ENCODE results near the gene GCGR.
A peak's percentile ranks its signal among the peaks of the same experiment; 100 is the strongest.

The GCGR gene

GRCh38 chr17:81801327-81801726, 2.6 kb upstream of the GCGR start:
- no peak overlapping the region for H3K23ac ChIP-seq (ENCODE audit: low read length)
- H3K4me2 ChIP-seq (ENCODE audit: low read length), result no peak overlapping the region
- H3K27ac ChIP-seq (ENCODE audit: low read depth, low read length), result no peak overlapping the region
- H3K9ac ChIP-seq (ENCODE audit: low read length), result no peak overlapping the region
- H4K91ac ChIP-seq (ENCODE audit: low read depth, low read length), result no peak overlapping the region
- no peak overlapping the region for H2AFZ ChIP-seq (ENCODE audit: insufficient read depth, low read length, poor library complexity)
- H4K12ac ChIP-seq (ENCODE audit: low read depth, low read length), result no peak overlapping the region
- no peak overlapping the region for H3K14ac ChIP-seq (ENCODE audit: low read length)
- H3K4me3 ChIP-seq (ENCODE audit: low read depth, low read length), result no peak overlapping the region
- no peaks in the 10 kb centered on the region for H3K4me1 ChIP-seq (ENCODE audit: control insufficient read depth in 1 of 2, insufficient read depth in 2 of 2, low read length in 2 of 2)
- H3K79me1 ChIP-seq (ENCODE audit: low read length), result no peaks in the 10 kb centered on the region
- no peaks in the 10 kb centered on the region for H3K79me2 ChIP-seq (ENCODE audit: control insufficient read depth, insufficient read depth, low read length, poor library complexity)
- H2AK5ac ChIP-seq (ENCODE audit: low read length), result no peak overlapping the region
- H3K18ac ChIP-seq (ENCODE audit: low read length), result no peak overlapping the region
- peak in 1 of 2 donors; percentile 21 for DNase-seq
- WGBS (ENCODE audit: extremely low coverage, insufficient coverage, insufficient read length), result no CpG with 5 or more reads among the region's 9 CpGs
- H3K9me3 ChIP-seq (ENCODE audit: insufficient read depth, low read depth, low read length), result peaks cover 17% of the 10 kb centered on the region
- peaks cover 46% of the 10 kb centered on the region for H3K27me3 ChIP-seq (ENCODE audit: insufficient read depth, low read length)
- H2BK12ac ChIP-seq (ENCODE audit: low read length), result no peak overlapping the region
- no peak overlapping the region for H4K8ac ChIP-seq (ENCODE audit: low read depth, low read length)
- no peak overlapping the region for H2BK5ac ChIP-seq (ENCODE audit: low read depth, low read length, poor library complexity)
- H3K36me3 ChIP-seq (ENCODE audit: control insufficient read depth in 1 of 2, insufficient read depth in 2 of 2, low read length in 2 of 2), result no peaks in the 10 kb centered on the region
- no peak overlapping the region for H3K4ac ChIP-seq (ENCODE audit: low read depth, low read length)
- H2BK120ac ChIP-seq (ENCODE audit: insufficient read depth, low read length, poor library complexity), result no peak overlapping the region

GRCh38 chr17:81802048-81802758, 1.7 kb upstream of the GCGR start:
- no peaks in the 10 kb centered on the region for H3K79me1 ChIP-seq (ENCODE audit: low read length)
- H4K8ac ChIP-seq (ENCODE audit: low read depth, low read length), result no peak overlapping the region
- no peaks in the 10 kb centered on the region for H3K36me3 ChIP-seq (ENCODE audit: control insufficient read depth in 1 of 2, insufficient read depth in 2 of 2, low read length in 2 of 2)
- H3K14ac ChIP-seq (ENCODE audit: low read length), result no peak overlapping the region
- H3K23ac ChIP-seq (ENCODE audit: low read length), result no peak overlapping the region
- H3K79me2 ChIP-seq (ENCODE audit: control insufficient read depth, insufficient read depth, low read length, poor library complexity), result no peaks in the 10 kb centered on the region
- H3K4me3 ChIP-seq (ENCODE audit: low read depth, low read length), result no peak overlapping the region
- no CpG with 5 or more reads among the region's 9 CpGs for WGBS (ENCODE audit: extremely low coverage, insufficient coverage, insufficient read length)
- H2BK120ac ChIP-seq (ENCODE audit: insufficient read depth, low read length, poor library complexity), result no peak overlapping the region
- H2BK5ac ChIP-seq (ENCODE audit: low read depth, low read length, poor library complexity), result no peak overlapping the region
- no peak overlapping the region for H2AK5ac ChIP-seq (ENCODE audit: low read length)
- peaks cover 54% of the 10 kb centered on the region for H3K27me3 ChIP-seq (ENCODE audit: insufficient read depth, low read length)
- no peak overlapping the region for H3K9ac ChIP-seq (ENCODE audit: low read length)
- no peak overlapping the region for H3K27ac ChIP-seq (ENCODE audit: low read depth, low read length)
- H4K12ac ChIP-seq (ENCODE audit: low read depth, low read length), result no peak overlapping the region
- H3K4me2 ChIP-seq (ENCODE audit: low read length), result no peak overlapping the region
- H3K4ac ChIP-seq (ENCODE audit: low read depth, low read length), result no peak overlapping the region
- no peak overlapping the region for H4K91ac ChIP-seq (ENCODE audit: low read depth, low read length)
- no peak for DNase-seq
- H3K18ac ChIP-seq (ENCODE audit: low read length), result no peak overlapping the region
- no peak overlapping the region for H2AFZ ChIP-seq (ENCODE audit: insufficient read depth, low read length, poor library complexity)
- no peak overlapping the region for H2BK12ac ChIP-seq (ENCODE audit: low read length)
- H3K4me1 ChIP-seq (ENCODE audit: control insufficient read depth in 1 of 2, insufficient read depth in 2 of 2, low read length in 2 of 2), result no peaks in the 10 kb centered on the region
- peaks cover 17% of the 10 kb centered on the region for H3K9me3 ChIP-seq (ENCODE audit: insufficient read depth, low read depth, low read length)

DNA sequence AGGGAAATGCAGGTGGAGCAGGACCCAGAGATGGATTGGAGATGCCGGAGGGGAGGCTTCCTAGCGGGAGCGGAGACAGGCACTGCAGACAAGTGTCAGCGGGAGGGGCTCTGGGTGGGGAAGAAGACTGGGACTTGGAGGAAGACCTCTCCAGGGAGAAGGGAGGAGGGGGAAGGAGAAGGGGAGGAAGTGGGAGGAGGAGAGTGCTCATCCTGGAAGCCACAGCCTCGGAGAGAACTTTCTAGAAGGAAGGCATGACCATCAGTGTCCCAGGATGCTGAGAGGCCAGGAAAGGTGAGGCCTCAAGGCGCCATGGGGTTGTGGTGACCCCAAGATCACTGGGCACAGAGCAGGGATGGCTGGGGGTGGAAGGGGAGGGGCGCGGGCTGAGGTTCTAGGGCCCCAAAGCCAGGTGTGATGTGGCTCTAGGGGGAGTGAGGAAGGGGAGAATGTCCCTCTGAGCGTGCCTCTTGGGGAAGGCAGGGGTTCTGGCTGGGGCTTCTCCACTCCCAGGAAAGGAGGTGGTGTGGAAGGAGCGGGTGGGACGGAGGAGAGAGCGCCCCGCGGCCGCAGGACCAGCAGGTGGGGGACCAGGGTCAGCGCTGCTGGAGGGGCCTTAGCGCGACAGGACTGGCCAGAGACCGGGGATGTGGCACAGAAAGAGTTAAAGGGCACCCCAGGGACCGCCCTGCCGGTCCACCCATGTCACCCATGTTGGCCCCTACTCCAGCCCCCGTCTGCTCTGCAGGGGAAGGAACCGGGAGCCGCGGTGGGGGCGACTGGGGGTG, 900 bp upstream of the GCGR start:
- Histone ChIP-seq H4K91ac (ENCODE audit: low read depth, low read length) (no peak overlapping the region), H3K36me3 (ENCODE audit: control insufficient read depth in 1 of 2, insufficient read depth in 2 of 2, low read length in 2 of 2) (no peaks in the 10 kb centered on the region), H3K9ac (ENCODE audit: low read length) (no peak overlapping the region), H3K4me1 (ENCODE audit: control insufficient read depth in 1 of 2, insufficient read depth in 2 of 2, low read length in 2 of 2) (no peaks in the 10 kb centered on the region), H4K12ac (ENCODE audit: low read depth, low read length) (no peak overlapping the region), H3K4me2 (ENCODE audit: low read length) (no peak overlapping the region), H2AK5ac (ENCODE audit: low read length) (no peak overlapping the region), H2AFZ (ENCODE audit: insufficient read depth, low read length, poor library complexity) (no peak overlapping the region), H3K23ac (ENCODE audit: low read length) (no peak overlapping the region), H3K18ac (ENCODE audit: low read length) (no peak overlapping the region), H3K9me3 (ENCODE audit: insufficient read depth, low read depth, low read length) (peaks cover 20% of the 10 kb centered on the region), H3K14ac (ENCODE audit: low read length) (no peak overlapping the region), H3K4ac (ENCODE audit: low read depth, low read length) (no peak overlapping the region), H3K27me3 (ENCODE audit: insufficient read depth, low read length) (peaks cover 54% of the 10 kb centered on the region), H3K4me3 (ENCODE audit: low read depth, low read length) (no peak overlapping the region), H3K79me1 (ENCODE audit: low read length) (no peaks in the 10 kb centered on the region), H3K27ac (ENCODE audit: low read depth, low read length) (no peak overlapping the region), H2BK12ac (ENCODE audit: low read length) (no peak overlapping the region), H2BK120ac (ENCODE audit: insufficient read depth, low read length, poor library complexity) (no peak overlapping the region), H4K8ac (ENCODE audit: low read depth, low read length) (no peak overlapping the region), H2BK5ac (ENCODE audit: low read depth, low read length, poor library complexity) (no peak overlapping the region), H3K79me2 (ENCODE audit: control insufficient read depth, insufficient read depth, low read length, poor library complexity) (no peaks in the 10 kb centered on the region)
- WGBS (ENCODE audit: extremely low coverage, insufficient coverage, insufficient read length), result no CpG with 5 or more reads among the region's 26 CpGs
- no peak for DNase-seq

GRCh38 chr17:81804559-81805399, 829 bp downstream of the GCGR start:
- no peak overlapping the region for H3K14ac ChIP-seq (ENCODE audit: low read length)
- no peak overlapping the region for H3K27ac ChIP-seq (ENCODE audit: low read depth, low read length)
- H2AK5ac ChIP-seq (ENCODE audit: low read length), result no peak overlapping the region
- DNase-seq, result no peak
- peaks cover 30% of the 10 kb centered on the region for H3K9me3 ChIP-seq (ENCODE audit: insufficient read depth, low read depth, low read length)
- H3K9ac ChIP-seq (ENCODE audit: low read length), result no peak overlapping the region
- no CpG with 5 or more reads among the region's 65 CpGs for WGBS (ENCODE audit: extremely low coverage, insufficient coverage, insufficient read length)
- no peak overlapping the region for H4K12ac ChIP-seq (ENCODE audit: low read depth, low read length)
- no peak overlapping the region for H4K91ac ChIP-seq (ENCODE audit: low read depth, low read length)
- H2BK120ac ChIP-seq (ENCODE audit: insufficient read depth, low read length, poor library complexity), result no peak overlapping the region
- no peak overlapping the region for H3K18ac ChIP-seq (ENCODE audit: low read length)
- H4K8ac ChIP-seq (ENCODE audit: low read depth, low read length), result no peak overlapping the region
- H3K79me2 ChIP-seq (ENCODE audit: control insufficient read depth, insufficient read depth, low read length, poor library complexity), result no peaks in the 10 kb centered on the region
- H2BK12ac ChIP-seq (ENCODE audit: low read length), result no peak overlapping the region
- H3K4me2 ChIP-seq (ENCODE audit: low read length), result no peak overlapping the region
- H3K36me3 ChIP-seq (ENCODE audit: control insufficient read depth in 1 of 2, insufficient read depth in 2 of 2, low read length in 2 of 2), result no peaks in the 10 kb centered on the region
- H2AFZ ChIP-seq (ENCODE audit: insufficient read depth, low read length, poor library complexity), result no peak overlapping the region
- H3K4me3 ChIP-seq (ENCODE audit: low read depth, low read length), result no peak overlapping the region
- no peaks in the 10 kb centered on the region for H3K4me1 ChIP-seq (ENCODE audit: control insufficient read depth in 1 of 2, insufficient read depth in 2 of 2, low read length in 2 of 2)
- H3K4ac ChIP-seq (ENCODE audit: low read depth, low read length), result no peak overlapping the region
- H3K79me1 ChIP-seq (ENCODE audit: low read length), result no peaks in the 10 kb centered on the region
- no peak overlapping the region for H2BK5ac ChIP-seq (ENCODE audit: low read depth, low read length, poor library complexity)
- peaks cover 54% of the 10 kb centered on the region for H3K27me3 ChIP-seq (ENCODE audit: insufficient read depth, low read length)
- no peak overlapping the region for H3K23ac ChIP-seq (ENCODE audit: low read length)
